Stimulated activated CD8-positive, alpha-beta memory T cell treated with anti-CD3 and anti-CD28 coated beads, Interleukin-7, amount 100 ng/mL, for 4 hours (primary cell): ENCODE measurements around the gene AREL1.

Experiments
- DNase-seq, 2 donors: peaks; one replicate each; pipeline ENCODE4 v3.0.0-alpha.2; 2020; ENCODE audit warnings: low read depth in 2 of 2

Gene AREL1

DNA sequence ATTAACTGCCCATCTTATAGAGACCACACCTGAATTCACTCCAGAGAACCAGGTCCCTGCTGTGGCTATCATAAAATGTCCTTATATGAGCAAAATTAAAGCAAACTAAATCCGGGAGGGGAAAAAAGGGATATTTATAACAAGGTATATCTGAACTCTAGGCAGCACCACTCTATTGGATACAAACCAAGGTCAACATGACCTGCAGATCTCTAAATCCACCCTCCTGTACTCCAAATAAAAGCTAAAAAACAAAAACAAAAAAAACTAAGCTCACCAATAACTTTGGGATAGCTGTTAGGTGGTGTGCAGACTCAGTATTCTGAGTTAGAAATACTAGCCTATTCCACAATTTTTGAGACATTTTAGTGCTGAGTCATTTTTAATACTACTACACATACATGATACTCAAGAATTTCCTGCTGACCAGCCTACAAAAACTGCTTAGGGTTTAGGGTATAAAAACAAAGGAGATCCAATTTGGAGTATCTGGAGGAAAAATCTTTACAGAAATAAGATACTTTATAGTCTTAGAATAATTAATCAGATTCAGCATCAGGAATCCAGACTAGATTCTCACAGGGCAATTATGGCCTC, 54.2 kb downstream of the AREL1 start:
- DNase-seq: no peak

DNA sequence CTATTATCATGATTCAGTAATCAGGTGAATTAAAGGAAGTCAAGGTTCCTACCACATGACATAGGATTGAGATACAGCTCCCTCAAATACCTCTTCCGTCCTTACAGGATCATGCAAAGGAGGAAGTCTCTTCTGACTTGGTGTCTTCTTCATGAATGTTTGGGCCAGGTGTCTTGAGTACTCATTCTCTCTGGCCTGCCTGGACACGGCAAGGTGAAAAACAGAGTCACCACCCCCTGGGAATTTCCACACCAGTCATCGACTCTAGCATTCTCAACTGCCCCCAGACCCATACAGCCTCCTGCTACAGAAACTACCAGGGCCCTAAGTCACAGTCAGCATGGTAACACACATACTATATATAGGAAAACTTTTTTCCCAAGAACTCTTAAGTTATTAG, 55.9 kb downstream of the AREL1 start:
- DNase-seq: no peak

DNA sequence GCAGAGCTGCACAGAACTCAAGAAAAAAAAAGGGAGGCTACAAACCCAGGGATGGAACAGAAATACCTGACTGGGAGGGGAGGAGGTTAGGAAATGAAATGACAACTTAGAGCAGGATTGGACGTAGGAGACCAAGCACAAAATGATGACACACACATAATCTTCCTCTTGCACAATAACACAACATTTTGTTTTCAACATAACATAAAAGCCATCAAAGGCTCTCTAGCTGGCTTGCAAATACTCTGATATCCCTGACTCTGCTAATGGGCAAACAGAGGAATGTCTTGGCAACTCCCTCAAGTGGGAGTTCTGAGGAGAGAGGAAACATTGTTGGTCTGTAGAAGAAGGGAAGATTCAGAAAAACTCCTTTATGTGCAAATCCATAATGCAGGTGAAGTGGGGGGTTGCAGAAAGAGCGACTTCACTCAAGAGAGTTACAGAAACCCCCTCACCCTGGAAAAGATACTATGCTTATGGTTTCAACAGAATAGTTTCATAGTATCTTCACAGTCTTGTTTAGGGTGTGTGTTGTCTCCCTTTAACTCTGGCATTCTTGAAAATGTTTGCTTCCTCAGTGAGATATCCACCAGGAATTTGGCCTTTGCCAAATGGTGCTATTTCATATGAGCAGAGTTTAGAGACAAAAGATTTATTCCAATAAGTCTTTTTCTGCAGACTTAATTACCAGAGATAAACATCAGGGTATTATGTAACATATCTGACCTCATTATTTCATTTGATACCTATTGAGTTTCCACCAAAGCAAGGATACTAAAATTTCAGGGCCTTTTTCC, 57.1 kb downstream of the AREL1 start:
- no peak for DNase-seq

DNA sequence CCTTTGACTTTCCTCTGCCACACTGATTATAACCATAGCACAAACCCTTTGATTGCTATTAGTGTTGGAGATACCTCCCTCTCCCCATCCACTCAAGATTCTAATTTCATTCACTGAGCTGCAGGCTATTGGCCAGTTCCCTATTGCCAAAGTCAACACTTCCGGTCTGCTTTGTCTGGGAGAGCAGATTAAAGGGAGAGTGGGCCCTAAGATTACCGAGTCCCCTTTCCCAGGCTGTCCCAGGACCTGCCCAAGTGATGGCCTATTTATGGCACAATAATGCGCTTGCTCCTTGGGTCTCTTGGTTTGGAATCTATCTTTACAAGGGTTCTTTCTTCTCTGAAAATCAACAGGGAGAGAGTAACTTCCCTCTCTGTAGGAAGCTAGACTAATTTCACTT, 57.9 kb downstream of the AREL1 start:
- DNase-seq: no peak

DNA sequence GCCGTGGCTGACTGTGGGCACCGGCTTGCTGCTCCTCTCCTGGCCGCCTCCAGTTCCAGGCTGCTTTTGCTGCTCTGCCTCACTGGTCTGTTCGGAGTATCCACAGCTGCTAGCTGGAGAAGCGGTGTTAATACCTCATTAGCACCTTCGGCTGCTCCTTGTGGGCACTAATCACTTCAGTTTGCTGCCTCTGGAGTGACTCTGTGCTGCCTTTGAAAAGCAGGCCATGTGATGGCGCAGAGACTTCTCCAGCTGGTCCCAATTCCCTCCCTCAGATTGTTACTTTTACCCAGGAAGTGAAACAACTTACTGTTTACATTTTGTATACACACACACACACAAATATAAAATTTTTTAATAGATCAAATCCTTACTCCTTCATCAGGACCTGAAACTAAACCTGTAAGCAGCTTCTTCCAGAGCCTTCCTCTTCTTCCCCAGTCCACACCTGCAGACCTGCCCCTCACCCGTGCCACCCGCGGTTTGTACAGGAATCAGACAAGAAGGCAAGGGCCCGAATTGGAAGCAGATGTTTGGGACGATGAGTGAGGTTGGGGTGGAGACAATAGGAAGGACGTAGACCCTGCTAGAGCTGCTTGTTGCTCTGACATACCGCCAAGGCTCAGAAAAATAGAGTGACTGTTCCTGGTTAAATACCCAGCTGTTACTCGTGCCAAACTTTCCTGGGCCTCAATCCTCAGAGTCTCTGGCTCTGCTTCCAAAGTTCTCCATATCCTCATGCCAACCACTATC, 59.3 kb downstream of the AREL1 start:
- DNase-seq: no peak

DNA sequence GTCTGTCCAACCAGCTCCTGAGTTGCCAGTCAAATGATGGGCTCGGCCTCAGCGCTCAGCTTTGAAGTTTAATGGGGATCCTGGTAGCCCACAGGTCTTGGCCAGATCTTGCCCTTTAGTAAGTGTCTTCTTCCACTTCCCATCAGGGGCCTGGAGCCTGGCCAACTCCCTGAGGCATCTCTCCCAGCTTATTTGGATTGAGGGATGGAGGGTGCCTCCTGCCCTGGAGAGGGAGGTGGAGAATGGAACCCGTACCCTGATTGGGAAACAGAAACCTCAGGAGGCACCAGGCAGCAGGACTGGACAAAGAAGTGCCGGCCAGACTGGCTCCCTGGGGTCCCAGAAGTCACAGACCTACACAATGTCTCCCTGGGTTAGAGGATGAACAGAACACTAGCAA, 60.3 kb downstream of the AREL1 start:
- no peak for DNase-seq

DNA sequence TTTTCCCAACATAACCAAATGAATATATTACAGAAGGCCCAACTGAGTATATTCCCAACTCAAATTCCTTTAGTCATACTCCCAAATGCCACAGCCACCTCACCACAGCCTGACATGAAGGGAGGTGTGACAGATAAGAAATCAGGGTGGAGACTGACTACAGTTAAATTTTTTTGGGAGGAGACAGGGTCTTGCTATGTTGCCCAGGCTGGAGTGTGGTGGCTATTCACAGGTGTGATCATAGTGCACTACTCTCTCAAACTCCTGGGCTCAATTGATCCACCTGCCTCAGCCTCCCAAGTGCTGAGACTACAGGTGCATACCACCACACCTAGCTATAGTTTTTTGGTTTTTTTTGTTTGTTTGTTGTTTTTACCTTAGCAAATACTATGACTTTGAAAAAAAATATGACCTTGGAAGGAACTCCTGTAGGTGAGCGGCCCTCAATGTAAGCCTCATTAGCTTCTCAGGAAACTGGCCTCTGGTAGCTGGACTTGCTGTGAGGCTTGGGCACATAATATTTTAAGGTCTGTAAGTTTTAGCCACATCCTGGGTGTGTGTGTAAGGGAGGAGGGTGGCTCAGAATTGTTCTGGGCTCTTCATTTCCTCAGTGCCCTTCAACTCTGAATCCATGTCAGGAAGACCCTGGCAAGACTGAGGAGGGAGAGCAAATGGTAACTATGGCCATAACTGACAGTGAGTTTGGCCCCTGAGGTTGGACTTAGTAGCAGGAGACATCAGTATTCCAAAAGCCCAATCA, 61.8 kb downstream of the AREL1 start:
- no peak for DNase-seq

DNA sequence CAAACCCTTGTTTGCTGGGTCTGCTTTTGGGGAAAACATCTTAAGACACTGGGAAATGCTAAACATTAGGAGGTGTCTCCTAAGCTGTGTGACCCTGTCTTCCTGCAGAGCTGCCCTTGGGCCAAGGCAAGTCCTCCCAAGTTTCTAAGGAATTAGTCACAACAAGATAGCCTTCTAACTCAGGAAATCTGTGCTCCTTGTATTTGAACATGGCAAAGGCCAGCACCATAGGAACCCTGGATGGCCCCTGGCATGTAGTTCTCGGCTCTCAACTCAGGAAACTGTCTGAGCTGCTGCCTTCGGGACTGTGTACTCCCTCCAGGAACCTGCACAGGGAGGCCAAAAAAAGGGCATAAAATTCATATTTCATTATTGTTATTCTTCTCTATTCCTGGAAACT, 63.2 kb downstream of the AREL1 start:
- no peak for DNase-seq

DNA sequence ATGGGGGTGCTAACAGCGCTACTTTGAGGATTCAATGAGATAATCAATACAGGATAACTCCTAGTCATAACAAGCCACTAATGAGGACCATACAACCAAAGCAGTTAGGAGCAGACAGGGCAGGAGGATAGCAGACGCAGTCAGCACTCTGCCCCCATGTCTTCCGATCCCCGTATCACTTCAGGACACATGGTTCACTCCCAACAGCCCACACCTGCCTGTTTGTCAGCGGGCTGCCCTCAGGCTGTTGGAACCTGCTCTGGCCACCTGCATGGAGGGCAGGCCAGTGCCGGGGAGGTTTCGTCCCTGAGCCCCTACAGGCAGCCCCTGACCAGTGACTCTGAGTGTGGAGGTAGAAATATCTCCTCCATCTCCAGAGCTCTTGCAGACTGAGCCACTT, 63.7 kb downstream of the AREL1 start:
- DNase-seq: no peak

DNA sequence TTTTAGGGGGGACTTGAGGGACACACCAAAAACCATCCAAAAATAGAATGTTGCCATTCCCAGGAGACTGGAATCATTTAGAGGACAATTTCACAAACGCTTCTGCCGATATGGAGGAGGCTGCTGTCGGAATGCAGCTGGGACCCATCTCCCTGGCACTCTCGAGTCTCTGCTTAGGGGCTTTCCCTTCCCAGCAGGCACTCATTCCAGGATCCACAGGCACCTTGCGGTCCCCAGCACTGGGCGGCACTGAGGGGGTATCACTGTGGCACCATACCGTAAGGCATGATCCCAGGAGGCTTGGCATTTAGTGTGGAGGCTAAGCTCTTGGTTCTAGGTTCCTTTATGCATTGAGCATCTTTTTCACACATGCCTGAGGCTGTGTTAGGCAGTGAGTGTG, 64.3 kb downstream of the AREL1 start:
- no peak for DNase-seq

DNA sequence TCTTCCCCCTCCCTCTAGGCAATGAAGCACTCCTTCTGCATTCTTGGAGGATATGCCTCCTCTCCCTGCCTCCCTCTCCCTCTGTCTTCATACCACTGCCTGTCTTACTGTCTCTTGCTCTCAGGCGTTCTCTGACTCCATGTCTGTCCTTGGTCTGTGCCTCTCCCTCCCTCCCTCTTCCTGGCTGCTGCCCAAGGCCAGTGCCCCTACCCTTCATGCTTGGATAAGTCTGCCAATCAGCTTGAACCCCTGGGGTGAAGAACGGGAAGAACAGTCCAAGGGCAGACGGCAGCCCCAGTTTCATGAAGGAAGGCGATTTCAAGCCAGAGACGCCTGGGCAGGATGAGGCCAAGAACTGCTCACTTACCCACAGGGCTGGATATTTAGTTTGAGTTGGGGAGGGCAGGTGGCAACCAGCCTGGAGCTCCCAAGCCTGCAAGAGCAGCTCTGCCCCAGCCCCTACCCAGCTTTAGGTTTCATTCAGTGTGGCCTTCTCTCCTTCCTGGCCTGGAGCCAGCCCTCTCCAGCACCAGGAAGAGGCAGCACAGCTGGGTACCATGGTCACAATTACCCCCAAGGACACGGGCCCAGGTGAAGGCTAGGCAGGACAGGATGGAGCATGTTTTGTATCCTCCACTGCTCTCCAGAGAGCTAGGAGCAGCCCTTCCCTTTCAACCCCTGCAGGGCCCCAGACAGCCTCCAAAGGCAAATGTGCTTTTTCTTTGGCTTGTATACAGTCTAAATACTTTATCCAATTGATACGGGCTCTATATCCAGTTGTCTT, 65.0 kb downstream of the AREL1 start:
- no peak for DNase-seq

DNA sequence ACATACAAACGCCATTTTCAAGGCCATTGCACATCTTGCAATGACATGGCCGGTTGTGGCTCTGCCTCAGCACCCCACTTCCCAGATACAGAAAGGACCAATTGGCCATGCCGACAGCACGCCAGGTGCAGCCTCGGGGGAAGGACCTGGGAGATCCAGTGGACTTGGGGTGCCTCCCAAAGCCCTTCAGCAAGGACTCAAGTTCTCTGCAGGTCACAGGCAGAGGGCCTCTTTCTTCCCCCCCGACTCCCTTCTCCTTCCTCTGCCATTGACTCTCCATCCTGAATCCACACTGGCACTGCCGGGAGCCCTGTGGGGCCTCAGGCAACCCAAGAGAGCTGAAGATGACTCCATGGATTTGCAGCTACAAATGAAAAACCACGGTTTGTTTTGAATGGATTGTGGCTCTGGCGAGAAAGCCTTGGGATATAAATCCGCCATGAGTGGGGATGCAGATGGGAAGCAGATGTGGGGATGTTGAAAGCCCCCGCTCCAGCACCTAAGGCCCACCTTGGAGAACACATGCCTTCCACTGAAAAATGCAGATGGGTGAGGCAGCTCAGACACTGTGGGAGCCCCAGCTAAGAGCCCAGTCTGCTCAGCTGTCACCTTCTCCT, 65.7 kb downstream of the AREL1 start:
- no peak for DNase-seq

DNA sequence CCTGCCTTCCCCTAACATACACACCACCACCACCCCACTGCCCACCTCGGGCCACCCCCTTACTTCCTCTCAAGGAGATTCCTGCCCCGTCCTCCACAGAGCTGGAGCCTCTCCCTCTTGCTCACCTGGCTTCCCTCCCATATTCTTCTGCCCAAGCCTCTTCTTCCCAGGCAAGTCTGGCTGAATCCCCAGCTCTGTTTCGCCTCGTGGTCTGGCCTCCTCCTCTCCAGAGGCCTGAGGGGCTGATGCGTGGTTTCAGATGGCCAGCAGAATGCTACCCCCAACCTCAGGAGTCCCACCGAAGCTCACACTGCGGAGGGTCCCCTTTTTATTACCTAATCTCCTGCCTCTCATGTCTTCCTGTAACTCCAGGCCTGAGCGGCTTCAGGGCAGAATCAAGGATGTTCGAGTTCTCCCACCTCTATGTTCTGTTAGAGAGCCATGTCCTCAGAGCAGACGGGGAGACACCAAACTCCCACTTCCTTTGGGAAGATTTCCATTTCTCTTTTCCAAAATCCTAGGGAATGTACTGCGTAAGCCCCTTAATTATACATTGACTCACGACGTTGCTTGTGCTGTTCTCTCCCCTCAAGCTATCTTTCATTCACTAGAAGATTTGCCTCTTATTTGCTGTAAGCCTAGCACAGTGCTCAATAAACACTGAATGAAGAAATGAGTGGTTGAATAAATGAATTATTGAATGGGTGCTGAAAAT, 67.0 kb downstream of the AREL1 start:
- DNase-seq: no peak

DNA sequence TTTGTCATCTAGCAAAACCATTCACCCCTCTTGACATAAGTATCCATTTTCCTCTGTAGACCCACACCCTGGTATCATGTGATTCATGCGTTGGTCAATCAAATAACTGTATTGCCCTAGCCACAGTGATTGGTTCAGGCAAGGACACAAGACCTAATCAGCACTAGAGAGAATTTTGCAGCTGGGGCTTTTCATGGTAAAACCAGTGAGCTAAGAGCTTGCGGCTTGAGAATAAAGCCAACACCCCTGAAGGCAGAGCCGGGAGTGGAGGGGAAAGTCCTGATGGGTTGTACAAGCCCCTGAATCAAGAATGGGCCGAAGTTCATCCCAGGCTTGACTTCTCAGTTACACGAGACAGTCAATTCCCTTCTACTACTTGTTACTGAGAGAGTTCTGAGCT, 67.6 kb downstream of the AREL1 start:
- no peak for DNase-seq

DNA sequence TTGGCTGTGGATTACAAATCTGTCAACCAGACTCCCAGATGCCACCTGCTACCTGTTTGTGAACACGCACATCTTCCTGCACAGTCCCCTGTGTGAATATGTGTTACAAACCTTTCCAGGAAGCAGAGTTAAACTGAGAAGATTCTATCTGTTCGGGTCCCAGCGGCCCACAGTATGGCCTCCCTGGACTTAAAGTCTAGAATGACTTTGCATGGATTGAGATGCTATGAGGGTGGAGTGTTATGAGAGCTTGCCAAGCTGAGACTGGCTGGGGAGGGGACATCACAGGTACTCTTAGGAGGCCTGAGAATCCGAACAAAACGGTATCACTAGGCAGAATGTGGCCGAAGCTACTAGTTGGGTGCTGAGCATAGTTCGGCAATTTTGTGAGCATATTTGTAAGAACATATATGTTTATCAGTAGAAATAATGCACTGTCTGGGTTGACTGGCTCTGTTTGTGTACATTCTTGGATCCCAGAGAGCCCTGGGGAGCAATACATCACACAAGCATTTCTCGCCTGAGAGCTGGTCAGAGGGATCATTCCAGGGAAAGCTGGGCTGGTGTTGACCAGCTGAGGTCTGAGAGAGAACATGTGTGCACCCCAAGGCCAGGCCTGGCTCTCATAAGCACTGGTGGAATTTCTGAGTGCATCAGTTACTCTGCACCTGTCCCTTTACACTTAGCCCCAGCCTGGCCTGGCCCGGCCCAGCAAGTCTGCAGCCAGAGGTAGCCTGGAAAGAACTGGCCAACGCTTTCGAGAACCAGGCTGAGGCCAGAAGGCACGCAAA, 71.1 kb downstream of the AREL1 start:
- DNase-seq: no peak

DNA sequence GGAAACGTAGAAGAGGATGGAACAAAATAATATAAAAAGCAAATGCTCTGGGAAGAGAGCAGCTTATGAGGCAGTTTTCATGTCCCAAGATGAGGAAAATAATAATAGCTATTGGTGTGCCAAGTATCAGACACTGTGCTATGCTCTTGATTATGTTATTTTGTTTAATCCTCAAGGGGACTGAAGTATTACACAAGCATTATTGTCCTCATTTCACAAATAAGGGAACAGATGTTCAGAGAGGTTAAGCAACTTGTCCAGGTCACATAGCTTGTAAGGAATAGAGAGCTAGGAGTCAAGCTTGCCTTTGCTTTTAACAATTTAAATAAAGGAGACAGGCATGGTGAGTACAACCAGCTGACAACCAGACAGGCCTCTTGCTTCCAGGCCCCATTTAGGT, 73.9 kb downstream of the AREL1 start:
- DNase-seq: no peak

DNA sequence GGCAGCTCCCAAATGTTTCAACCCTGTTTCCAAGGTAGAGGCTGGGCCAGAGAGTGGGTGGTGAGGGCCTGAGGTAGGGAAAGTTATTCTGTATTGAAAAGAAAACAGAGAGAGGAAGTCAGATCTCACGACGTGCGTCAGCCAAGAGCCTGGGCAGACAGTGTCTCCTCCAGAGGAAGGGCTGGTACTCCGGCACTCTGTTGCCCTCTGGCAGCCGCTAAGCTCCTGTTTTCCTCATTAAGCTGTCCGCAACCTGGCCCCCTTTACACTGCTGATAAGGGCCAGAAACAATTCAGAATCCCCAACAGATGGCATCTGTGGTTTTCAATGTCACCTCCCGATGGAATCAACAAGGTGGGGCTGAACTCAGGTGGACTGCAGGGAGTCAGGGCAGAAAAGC, 74.8 kb downstream of the AREL1 start:
- DNase-seq: no peak

DNA sequence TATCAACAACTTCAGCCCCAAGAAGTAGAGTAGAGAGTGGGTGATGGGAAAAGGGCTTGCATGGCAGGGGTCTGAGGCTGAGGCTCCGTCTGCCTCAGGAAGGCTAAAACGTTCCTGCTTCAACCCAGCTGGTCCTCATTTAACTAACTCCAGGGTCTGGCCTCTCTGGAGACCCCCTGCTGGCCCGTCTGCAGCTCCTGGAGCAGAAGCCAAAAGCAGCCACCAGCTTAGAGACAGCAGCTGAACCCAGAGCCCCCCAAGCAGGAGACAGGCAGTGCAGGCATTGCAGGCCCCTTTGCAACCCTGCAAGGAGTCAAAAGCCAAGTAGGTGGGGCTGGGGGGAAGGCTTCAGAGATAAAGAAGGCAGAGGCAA, 75.7 kb downstream of the AREL1 start:
- no peak for DNase-seq

DNA sequence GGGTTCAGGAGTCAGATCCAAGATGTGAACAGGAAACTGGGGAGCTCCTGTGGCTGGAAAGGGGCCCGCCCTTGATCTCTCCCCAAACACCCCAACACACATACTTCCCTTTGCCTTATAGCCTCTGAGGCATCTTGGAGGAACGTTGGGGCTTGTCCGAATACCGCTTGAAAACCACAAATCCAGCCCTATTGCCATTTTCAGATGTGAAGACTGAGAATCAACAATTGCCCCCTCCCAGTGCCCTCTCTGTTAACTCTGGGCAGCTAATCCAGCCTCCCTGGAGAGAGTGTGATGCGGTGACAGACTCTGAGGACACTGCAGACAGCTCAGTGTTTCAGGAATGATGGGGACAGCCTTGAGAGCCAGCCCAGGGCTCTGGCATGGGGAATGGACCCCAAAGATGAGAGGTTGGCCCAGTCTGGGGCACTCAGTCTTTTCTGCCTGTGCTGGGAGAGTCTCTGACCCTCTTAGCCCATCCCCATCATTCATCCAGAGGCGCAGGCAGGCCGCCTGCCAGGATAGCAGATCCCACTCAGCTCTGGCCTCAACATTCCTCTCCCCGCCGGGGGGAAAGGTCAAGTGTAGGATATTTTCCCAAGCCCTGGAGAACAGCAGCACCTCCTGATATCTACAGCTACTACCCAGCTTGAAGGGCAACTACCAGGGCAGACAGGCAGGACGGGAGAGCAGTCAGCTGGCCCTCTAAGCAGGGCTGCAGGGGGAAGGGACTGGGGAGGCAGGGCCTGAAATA, 76.3 kb downstream of the AREL1 start:
- DNase-seq: no peak
